Umbilical cord (tissue), 2 donors: ENCODE results near the gene GRID1. TPM values are rescaled to one million over a fixed set of nuclear protein-coding genes. Genes with fewer than 3 reads are reported as not detected.

Experiments used
- DNase-seq: peaks from one replicate; pipeline ENCODE4 v3.0.0-alpha.2; 2015; ENCODE audit warnings: low spot score
- total RNA-seq: library from RNA; depleted of rRNA; stranded (reverse); fragments of >200 nt; gene quantifications from one replicate; pipeline ENCODE4 v1.2.3, GENCODE V29; 2014; ENCODE audit warnings: low replicate concordance; ENCODE audit not compliant: insufficient read depth

Gene GRID1
- total RNA-seq, 1 donor from 2014 or later: 7.2 TPM

DNA sequence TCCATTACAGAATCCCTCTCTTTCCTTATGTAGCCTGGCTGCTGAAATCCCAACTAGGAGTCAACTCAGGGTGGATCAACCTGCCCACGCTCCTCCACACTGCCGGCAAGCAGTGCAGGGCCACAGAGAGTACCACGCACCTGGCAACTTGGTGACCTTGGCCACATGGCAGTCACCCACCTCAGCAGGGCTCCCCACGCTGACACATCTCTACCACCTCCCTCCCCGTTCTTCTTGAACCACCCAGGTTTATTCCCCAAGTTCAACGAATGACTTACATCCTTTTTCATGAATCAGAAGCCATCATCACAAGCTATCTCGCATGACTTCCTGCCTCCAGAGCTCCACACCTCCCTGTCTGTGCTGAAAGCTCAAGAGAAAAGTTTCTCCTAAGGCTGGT, 153.4 kb downstream of the GRID1 start:
- no peak for DNase-seq

DNA sequence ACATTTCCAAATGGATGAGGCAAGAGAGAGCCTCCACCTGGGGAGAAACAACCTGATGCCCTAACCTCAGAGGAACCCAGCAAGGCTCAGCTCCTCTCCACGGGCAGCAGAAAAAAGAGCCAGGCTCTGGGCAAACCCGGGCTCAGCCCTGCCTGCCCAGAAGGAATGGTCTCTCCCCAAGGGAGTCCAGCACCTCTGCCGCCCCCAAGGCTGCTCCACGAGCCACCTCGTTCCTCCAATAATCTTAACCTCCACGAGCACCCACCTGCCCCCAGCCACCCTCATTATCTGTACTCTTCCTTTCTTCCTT, 154.2 kb downstream of the GRID1 start:
- DNase-seq: no peak

DNA sequence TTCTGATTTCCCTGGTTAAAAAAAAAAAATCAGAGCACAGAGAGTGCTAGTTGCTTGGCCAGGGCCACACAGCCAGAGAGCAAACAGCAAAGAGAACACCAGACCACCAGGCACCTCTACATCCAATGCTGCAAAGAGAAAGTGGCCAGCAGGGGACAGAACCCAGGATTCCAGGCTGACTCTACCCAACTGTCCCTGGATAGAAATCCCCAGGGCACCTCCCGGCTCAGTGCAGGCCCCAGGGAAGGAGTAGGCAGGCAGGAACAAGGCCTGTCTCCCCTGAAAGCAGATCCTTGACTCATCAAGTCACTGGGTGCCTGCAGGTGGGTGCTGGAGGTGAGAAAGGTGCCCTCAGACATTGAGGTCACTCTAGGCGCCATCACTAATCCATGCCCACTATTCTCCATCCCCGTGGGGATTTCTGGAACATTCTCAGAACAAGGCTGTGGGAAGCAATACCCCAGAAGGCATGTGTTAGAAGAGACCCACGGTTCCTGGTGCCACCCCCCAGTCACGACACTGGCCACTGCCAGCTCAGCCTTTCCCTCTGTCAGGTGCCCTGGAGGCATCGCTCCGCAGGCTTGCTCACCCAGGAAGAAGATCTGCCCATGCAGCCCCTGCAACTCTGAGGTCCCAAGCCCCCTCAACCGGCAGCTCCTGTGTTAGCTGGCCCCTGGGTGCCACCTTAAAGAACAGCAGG, 154.8 kb downstream of the GRID1 start:
- no peak for DNase-seq

DNA sequence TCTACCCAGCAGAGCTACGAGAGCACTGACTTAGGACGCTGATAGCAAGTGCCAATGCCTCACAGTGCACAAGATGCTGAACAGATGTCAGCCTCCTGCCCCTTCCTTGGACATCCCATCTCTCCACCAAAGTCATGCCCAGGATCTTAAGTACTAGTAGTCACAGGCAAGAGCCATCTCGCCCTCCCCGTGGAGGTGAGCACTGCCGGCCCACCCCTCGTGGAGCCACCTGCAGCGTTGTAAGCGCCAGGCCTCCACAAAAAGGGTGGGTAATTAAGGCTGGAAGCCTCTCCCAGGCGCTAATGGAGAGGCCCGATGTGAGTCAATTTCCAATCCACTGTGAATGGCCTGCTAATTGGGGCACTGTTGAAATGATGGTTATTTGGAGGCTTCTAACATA, 156.2 kb downstream of the GRID1 start:
- no peak for DNase-seq

DNA sequence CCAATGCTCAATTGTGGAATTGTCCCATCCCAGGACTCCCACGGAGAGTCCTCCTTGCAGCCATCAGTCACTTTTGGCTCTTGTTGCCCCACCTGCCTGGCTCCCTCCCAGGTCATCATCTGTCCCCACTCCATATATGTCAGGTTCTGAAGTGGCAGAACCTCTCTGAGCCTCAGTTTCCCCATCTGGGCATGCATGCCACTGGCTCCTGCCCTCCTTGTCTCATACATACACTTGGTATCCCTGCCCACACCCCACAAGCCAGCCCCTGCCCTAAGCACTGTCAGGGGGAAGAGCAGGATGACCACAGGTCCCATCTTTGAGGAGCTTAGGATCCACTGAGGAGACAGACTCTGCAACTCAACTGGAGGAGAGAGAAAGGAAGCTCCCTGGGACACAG, 156.9 kb downstream of the GRID1 start:
- no peak for DNase-seq

DNA sequence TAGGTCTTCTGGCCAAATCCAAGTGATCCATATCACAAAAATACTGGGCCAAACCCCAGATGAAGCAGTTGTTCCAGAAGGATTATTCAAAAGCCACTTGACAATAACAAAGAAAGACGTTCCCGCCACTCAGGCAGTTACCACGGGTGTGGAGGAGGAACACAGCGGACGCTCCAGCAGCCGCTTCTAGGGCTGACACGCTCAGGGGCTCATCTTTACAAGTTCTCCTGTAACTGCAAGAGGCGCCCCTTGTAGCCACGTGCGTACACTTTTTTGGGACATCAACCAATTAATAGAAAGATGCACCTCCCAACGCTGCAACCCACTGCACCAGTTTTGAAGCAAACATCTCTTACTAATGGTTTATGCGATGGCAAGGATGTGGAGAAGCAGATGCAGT, 159.4 kb downstream of the GRID1 start:
- DNase-seq: no peak

DNA sequence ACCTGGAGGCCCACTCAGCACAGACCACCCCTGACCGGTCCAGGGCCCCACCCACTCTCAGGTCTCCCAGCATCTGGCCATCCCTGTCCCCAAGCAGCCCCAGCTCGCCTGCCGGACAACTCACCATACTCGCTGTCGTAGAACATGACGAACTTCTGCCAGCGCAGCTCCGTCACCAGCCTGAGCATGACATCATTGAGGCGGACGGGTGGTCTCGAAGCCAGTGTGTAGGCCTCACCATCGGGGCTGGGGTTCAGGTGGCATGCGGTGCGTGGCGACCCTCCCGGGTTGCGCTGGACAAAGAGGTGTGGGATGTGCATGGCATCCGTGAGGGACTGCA, 160.4 kb downstream of the GRID1 start:
- DNase-seq: no peak

DNA sequence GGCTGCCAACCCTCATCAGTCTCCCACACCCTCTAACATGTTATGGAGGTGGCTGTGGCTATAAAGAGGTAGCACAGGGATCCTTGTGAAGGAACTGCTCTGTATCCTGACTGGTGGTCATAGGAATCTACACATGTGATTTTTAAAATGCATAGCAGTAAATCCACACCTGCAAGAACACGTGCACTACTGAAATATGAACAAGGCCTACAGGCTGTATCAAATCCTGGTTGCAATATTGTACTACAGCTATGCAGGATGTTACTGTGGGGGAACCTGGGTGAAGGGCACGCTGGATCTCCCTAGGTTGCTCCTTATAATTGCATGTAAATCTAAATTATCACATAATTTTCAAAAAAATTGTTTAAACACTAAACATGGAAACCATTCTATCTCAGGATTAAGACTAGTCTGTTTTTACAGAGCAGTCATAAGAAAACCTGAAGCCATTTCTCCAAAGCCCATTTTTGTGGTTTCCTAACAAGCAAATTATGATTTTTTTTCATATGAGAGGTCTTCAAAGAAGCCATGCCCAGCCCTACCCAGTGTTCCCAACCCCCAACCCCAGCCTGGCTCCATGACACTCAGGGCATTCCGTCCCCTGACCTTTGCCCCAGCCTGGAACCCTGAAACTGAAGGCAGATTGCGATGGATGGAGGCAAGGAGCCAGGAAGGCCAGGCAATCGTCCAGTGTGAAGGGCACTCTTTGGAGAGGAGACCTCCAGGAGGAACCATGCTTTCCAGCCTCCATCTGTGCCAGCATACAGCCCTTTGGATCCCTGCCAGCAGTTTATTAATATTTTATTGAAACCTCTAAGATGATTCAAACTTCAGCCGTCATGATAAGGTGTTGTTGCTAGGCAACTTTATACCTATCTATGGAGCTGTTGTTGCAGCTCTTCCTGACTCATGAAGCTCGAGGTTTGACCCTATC, 161.0 kb downstream of the GRID1 start:
- no peak for DNase-seq

DNA sequence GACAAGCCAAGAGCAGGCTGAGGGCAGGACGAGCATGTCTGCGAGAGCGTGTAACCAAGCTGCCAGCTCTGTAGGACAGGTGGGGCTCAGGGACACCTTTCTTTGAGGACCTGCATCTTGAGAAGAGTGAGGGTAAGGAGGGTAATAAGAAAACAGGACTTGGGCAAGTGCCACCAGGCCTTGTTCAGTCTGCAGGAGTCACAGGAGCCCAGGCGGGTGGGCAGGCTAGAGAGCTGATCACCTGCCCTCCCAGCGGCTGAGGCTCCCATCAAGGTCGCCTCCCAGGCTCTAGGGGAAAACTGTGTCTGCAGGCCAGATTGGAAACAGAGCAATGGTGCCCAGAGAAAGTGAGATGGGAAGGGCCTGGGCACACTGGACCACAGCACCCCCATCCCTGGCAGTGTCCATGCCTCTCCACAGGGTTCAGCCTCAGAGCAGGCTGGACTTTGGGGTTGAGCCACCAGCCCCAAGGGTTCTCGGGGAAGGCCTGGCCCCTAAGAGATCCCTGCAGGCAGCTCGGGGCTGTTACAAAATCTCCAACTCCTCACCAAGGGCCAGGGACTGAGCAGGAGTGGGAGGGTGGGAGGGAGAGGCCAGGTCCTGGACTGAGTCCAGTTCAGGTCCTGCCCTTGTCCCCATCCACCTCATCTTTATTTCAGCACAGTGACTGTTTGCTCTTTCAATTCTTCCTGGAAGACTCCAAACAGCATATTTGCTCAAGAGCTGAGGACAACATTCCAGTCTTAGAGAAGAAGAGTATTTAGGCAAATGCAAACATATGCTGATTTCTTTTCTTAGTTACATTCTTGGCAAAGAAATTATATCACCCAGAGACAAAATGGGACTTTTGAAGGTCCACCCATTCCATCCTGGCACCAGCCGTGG, 161.9 kb downstream of the GRID1 start:
- no peak for DNase-seq

DNA sequence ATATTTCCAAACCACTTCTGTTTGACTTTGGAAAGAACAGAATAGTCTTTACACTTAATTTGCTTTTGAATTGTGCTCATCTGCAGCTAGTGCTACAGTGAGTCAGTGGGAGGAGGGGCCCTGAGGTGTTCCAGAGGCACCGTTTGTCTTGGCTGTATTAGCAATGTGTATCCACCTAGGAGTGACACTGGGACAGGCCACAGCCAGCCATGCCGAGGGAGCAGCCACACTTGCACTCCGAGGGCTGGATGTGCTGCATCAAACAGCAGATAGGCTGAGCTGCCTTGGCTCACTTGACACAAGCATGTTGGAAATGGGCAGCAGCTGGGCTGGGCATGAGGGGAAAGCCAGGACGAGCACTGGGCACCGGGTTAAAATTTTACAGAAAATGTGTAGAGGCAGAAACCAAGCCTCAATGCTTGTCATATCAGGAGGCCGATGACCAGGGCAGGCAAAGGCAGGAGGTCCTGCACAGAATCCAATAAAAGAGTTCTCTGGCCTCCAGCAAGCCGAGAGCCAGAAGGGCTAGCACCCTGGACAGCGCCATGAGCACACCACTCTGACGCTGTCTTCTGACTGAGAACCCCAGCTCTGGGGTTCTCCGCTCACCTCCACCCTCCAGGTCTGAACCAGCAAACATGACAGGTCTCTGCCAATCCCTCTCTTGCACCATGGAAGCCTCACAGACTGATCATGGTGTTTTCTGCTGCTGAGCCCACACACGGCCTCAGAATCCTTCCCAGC, 163.3 kb downstream of the GRID1 start:
- DNase-seq: peak; percentile 42

DNA sequence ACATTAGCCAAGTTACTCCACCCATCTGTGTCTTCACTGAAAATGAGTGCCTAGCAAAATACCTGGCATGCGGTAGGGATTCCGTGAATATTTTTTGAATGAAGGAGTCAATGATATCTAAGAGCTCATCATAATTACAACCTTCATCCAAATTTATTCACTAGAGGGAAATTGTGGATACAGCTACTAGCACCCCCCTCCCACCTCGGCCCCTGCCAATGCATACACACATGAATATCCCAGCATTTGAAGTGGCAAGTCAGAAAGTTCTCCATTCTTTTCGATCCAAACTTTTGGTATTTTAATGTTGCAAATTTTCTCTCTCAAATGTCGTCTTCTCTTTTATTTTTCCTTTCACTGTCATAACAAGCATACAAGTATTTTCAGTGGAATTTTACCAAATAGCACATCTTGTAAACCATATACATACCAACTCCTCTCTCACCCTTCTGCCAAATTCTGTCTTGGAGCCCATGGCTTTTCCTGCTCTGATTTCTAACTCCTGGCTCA, 164.3 kb downstream of the GRID1 start:
- no peak for DNase-seq

DNA sequence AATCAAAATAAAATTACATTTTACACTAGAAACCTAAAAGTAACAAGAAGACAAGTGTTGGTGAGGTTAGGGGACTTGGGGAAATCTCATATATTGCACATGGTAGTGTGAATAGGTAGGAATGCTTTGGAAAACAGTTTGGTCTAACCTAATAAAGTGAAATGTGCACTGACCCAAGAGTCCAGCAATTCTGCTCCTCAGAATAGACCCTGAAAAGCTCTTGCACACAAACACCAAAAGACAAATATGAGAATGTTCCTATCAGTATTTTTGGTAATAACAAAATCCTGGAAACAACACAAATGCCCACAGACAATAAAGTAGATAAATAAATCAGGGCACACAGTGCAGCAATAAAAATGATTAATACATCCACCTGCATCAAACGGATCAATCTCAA, 165.7 kb downstream of the GRID1 start:
- DNase-seq: no peak

DNA sequence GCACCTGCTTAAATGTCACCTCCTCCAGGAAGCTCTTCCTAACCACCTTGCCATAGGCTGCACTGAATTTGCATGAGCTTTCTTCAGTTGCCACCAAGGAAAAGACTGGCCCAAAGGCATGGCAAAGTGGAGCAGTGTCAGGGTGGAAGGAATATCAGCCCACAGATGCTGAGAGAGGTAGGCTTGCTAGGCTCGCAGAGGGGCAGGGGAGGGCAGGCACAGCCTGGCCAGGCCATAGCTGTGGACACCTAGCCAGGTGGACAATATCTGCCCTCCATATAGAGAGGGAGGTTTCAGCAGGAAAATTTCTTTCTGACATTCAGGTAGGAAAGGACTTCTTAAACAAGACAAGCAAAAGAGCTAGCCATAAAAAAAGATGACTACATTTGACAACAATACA, 166.3 kb downstream of the GRID1 start:
- DNase-seq: no peak

DNA sequence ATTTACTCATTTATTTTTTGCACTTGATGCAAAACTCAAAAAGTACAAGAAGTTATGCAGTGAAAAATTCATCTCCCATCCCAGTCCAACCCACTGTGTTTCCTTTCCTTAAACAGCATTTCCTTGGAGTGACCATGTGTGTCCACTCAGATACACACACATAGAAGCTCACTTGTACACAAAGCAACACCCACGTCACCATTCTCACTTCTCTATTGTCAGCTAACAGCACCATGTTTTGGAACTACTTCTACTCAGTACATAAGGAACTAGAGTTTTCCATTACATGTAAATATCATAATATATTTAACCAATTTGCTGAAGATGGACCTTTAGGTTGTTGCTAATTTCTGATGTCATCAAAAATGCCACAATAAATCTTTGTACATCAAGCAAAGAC, 167.6 kb downstream of the GRID1 start:
- no peak for DNase-seq

DNA sequence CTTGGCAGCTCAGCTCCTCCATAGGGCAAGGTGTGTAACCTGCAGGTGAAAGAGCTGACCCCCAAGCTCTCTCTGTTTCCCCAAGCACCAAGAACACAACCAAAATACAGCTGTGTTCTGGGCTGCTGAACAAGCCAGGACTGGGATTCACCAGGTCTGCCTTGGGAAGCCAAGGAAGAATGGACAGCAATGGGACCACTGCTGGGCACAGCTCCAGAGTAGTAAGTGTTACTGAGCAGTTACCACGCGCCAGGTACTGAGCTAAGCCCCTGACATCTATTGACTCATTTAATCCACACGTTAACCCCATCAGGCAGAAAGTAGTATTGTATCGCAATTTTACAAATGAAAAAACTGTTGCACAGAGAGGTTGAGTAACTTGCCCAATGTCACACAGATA, 168.3 kb downstream of the GRID1 start:
- no peak for DNase-seq

DNA sequence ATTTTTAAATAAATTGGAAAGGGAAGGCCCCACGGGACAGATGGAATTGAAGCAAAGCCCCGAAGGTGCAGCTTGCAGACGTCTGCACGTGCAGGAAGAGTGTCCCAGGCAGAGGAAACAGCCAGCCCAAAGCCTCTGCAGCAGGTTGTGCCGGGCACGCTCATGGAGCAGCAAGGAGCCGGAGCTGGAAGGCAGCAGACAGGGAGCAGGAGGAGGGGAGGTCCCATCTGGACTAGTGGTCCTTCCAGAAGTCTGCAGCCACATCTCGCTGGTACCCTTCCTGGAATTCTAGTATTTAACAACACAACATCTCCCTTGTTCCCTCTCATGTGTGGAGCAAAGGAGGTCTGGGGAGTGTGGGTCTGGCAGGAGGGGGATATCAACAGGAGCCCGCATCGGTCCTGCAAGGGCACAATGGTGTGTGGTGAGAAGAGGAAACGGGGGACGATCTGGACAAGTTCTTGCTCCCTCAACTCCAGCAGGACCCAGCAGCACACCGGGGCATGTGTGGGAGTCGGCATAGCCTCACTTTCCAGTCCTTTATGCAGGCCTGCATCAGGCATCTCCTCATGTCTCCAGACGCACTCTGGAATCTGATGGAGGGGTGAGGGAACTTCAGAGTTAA, 169.3 kb downstream of the GRID1 start:
- no peak for DNase-seq

DNA sequence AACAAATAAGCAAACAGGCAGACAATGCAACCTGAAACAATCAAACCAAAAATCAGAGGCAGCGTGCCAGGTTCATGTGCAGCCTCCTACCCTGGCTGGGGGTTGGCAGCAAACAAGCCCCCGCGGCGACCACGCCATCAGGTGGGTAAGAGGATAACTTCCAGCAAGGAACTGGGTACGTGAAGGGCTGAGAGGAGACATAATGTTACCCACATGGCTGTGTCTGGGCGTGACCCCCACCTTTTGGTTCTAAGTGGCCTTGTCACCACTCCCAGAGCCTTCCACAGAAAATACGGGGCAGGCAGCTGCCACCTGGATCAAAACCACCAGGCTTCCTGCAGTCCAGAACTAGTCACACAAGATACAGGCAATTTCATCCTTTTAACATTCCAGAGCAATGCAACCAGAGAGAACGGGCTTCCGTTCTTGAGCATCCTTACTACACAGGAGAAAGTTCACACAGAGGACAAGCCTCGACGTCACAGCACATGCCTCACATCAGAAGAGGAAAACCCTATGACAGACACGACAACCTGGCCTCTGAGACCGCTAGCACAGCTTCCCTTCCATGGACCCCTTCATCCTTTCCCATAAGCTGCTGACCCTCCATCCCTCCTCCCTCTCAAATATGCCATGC, 171.0 kb downstream of the GRID1 start:
- no peak for DNase-seq

DNA sequence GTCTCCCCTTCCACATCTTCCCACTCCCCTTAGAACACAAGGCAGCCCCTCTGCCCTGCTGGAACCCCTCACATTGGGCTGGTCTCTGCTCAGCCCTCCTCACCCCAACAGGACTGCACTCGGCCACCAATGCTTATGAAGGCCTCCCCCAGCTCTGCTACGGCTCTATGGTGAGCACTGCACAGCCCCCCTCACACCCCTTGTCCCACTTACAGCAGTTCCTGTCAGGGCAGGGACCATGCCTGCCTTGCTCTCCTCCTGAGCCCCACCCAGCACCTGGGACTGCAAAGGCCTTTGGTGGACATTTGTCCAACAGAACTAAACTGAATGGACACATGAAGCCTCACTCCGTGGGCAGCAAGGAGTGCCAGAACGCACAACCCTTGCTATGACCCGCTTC, 171.9 kb downstream of the GRID1 start:
- DNase-seq: no peak

DNA sequence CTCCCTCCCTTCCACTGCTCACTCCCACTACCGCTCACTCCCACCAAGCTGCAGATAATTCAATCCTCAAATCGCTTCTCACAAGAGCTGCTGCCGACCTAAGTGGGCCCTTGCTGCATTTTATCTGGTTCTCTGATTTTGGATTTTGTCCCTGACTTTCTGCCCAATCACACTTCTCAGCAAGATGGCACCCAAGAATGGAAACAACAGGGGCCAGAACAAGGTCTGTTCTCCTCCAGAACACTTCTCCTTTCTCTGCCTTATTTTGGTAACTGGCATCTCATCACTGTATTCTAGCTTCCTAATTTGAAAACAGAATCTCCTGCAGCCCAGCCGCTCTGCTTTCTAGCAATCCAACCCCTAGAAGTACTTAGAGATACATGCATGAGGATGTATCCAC, 172.8 kb downstream of the GRID1 start:
- DNase-seq: no peak

DNA sequence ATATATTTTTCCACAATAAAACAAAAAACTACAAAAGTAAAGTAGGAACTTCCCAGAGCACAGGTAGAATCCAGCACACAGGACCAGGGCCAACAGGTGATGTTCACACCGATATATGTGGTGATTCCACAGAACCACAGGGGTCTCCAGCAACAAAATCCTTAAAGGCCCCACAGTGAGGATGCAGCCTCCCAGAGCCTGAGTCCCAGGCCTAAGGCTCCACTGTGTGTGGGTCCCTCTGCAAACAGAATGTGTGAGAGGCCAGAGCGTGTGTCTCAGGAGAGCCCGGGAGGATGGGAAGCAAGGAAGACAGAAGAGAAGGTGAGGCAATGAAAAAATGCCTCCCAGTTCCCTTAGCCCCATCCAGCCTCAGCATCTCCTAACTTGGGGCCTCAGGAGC, 173.9 kb downstream of the GRID1 start:
- DNase-seq: no peak

DNA sequence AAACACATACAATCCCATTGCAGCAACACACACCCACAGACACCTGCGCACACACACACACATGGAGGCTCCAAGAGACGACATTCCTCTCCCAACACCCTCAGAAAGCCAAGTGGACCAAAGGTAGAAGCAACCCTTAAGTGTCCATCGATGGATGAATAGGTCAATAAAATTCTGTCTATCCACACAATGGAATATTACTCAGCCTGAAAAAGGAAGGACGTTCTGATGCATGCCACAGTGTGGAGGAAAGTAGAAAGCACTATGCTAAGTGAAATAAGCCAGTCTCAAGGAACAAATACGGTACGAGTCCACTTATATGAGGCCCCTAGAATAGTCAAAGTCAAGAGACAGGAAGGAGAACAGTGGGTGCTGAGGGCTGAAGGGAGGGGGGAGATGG, 174.4 kb downstream of the GRID1 start:
- DNase-seq: no peak
